Left hindlimb (tissue), 1 donor: ENCODE measurements around the gene CAPZB.

Experiments
- DNase-seq: peaks from one replicate; pipeline ENCODE4 v3.0.0-alpha.2; 2018

The CAPZB gene

GRCh38 chr1:19404748-19405147 is 80.6 kb downstream of the CAPZB start:
- no peak for DNase-seq

DNA sequence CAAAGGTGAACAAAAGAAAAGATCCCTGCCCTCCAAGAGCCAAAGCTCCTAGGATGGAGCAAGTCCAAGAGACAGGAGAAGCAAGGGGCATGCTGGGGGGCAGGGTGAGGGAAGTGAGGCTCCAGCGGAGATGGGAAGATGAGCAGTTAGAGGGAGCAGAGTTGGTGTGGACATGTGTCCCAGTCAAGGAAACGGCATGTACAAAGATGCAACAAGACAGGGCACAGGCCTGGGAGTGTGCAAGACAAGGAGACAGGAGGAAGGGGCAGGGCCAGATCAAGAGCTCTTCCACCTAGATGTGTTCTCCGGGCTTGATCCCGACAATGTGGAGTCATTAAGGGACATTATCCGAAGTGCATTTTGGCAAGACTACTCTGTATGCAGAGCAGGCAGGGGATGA is 82.1 kb downstream of the CAPZB start:
- no peak for DNase-seq

- no peak for DNase-seq
These were observed 83.1 kb downstream of the CAPZB start for GRCh38 chr1:19402031-19402813.

DNA sequence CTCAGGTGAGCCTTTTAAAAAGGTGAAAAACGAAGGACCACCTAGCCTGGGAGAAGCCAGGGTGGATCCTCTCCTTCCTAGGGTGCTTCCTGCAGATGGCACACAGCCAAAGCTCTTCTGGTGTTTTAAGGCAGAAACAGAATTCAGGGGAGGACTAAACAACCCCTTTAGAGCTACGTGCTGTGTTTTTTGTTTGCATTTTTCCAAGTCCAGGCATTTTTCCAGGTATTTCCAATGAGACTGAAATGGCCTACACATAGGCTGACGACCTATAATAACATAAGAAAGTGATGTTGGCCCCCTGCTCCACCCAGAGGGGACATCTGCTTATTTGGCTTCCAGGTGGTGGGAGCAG is 83.8 kb downstream of the CAPZB start:
- DNase-seq, result no peak

GRCh38 chr1:19400875-19401534 is 84.3 kb downstream of the CAPZB start:
- DNase-seq, result no peak

GRCh38 chr1:19400192-19400611 is 85.1 kb downstream of the CAPZB start:
- DNase-seq, result no peak

GRCh38 chr1:19398309-19398760 is 87.0 kb downstream of the CAPZB start:
- DNase-seq, result peak; percentile 29

DNA sequence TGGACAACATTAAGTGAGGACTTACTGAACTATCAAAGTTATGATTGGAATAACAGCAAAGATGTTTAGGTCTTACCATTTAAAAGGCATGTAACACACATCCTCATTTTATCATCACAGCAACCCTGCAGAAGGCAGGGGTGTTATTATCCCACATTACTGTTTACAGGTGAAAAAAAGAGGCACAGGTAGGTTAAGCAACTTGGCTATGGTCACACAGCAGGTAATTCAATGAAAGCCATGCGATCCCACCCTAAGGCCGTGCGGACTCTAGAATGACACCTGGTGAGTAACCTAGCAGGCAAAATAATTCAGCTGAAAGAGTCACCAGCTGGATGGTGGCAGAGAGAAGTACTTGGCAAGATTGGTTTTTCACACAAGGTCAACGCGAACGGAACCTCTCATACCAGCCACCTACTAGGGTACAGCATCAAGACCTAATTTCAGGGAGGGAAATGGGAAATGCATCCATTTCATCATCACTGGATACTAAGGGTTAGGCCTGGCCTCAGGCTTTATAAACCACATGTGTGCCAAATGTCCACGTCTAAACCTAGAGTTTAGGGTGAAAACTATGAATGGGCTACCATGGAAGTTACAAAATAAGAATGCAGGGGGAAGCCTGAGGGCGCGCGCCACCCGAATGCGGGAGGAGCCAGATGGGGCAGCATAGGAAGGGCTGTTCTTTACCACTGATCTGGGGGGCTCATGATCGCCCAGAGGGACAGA is 88.0 kb downstream of the CAPZB start:
- DNase-seq, result peak; percentile 9

- DNase-seq, result peak; percentile 10
These were observed 89.1 kb downstream of the CAPZB start for GRCh38 chr1:19396280-19396679.

DNA sequence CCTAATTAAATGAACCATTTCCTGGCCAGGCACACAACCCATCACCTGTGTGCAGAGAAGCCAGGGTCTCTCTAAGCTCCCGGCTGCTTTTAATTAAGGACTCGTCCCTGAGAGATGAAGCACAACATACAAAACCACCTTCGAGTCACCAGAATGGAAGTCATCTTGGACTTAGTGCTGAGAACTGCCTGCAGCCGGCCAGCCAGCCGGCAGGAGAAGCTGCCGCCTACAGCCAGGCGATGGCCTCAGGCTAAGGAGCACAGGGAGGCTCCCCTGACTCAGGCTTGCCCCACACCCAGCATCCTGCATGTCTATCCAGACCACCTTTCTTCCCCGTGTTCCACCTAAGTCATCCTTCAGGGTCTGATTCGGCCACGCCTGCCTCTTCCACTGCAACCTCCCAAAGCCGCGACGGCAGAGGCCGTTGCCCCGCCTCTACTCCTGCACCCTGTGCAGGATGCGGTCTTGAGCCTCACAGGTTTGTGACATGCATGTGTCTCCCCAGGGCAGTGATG is 89.6 kb downstream of the CAPZB start:
- DNase-seq, result peak; percentile 33

DNA sequence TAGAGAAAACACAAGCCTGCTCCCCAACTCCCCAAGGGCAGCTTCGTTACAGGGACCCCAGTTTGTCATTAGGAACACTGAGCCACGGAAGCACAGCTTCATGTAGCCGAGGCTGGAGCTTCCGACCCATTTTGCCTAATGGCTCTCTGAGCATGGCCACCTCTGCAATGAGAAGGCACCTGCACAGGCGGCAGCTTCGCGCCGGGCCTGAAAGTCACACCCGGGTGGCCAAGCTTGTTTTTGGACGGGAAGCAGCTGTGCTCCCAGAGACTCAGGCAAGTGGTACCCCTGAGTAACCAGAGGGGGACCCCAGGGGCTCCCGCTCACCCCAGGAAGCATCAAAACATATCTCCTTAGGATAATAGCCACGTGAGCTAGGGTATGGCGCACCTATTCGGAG is 92.3 kb downstream of the CAPZB start:
- DNase-seq, result peak; percentile 18

GRCh38 chr1:19392221-19392620 is 93.1 kb downstream of the CAPZB start:
- peak; percentile 17 for DNase-seq

- DNase-seq, result no peak
These were observed 93.8 kb downstream of the CAPZB start for GRCh38 chr1:19391596-19391981.

- peak; percentile 73 for DNase-seq
These were observed 94.3 kb downstream of the CAPZB start for GRCh38 chr1:19390901-19391595.

DNA sequence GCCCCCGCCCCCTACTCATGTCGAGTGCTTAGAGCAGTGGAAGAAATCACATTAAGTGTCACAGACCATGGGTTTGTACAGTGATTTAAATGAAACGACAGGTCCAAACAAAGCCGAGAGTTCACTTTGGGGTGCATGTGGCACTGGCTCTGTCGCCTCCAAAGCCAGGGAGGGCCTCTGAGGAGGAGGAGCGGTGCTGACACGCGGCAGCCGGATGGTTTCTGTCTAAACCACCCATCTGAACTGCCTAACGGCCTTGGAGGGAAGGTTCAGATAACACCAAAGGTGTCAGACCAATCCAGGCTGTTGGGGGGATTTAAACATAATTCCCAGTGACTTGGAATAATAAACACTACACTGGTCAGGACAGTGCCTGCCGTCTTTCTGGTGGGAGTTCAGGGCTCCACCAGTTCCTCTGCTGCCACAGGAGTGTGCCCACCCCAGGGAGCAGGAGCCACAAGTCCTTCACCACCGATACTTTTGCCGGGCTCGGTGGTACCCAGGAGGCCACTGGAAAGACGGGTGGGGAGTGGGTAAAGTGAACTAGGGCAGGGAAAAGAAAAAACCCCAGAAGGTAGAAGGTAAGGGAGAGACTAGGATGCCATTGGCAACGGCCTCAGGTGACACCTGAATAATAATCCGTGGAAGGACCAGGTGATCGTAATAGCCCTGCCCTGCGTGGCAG is 95.0 kb downstream of the CAPZB start:
- DNase-seq, result peak; percentile 25

DNA sequence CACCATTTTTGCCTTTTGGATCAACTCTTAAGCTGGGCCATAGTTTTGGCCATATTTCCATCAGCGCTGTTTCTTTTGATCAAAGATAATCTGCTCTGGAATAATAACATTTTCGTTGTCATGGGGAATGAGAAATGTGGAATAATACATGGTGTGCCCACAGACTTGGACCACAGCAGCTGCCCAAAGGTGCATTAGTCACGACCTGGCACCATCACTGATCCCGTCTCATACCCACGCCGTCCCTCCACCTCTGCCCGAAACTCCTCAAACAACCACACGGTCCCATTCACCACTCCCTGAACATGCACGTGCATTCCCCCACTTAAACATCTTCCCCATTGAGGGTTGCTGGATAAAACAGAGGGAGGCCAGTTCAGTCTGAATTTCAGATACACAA is 96.4 kb downstream of the CAPZB start:
- no peak for DNase-seq

GRCh38 chr1:19387045-19387467 is 98.3 kb downstream of the CAPZB start:
- no peak for DNase-seq

DNA sequence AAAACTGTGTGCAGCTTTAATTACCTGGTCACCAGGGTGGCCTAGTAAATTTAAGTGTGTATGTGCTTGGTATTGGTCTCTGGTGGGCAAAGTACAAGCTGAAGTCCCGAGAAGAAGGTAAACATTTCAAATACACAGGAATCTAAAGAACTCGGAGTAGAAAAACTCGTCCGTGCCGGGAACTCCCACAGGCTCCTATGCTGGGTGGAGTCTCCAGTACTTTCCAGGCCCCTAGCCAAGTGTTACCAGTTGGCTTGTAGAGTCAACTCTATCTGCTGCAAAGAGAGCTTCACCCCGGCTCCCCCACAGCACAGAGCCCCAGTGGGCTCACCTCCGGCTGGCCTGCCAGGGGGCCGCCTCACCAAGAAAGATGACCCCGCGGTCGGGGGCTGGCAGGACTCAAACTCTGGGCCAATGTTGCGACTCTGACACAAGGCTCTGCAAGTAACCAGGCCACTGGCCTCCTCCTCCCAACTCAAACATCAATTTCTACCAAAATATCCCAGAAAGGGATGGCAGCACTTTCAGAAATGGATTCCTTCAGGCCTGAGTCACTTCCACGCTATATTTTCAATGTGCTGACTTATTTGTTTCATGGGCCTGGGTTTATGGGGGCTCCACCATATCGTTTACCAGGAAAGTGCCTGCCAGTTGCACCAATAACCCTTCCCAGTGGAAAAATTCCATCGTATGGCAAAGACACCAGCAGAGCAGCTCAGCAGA is 99.3 kb downstream of the CAPZB start:
- DNase-seq, result peak; percentile 80

DNA sequence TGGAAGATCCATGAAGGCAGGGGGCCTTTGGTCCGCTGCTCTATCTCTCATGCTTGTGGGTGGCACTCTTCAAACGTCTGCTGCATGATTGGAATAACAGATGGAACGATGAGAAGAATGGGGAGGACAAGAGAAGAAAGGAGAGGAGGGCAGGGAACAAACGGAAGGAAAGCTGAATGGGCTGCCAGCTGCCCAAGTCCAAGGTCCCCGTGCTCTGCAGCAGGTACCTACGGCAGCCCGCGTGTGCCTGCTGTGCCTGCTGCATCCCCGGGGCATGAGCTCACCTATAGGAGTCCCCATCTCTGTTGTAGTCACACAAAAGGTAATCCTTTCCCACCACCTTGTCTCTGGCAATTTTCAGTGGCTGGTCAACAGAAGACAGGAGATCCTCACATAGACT is 100.1 kb downstream of the CAPZB start:
- DNase-seq, result peak; percentile 16

- peak; percentile 5 for DNase-seq
These were observed 100.6 kb downstream of the CAPZB start for GRCh38 chr1:19384772-19385187.

GRCh38 chr1:19384113-19384512 is 101.2 kb downstream of the CAPZB start:
- no peak for DNase-seq

GRCh38 chr1:19382222-19382621 is 103.1 kb downstream of the CAPZB start:
- no peak for DNase-seq
